SK-N-SH (cell line): ENCODE measurements around the gene PCYT1A.

Source experiments
- CTCF ChIP-seq: fragments of 200-600 bp; sonication (generic); IDR thresholded peaks from 2 replicates; pipeline ENCODE4 v1.6.1; 2017; ENCODE audit warnings: antibody characterized with exemption, mild to moderate bottlenecking, moderate library complexity
- POLR2AphosphoS5 ChIP-seq: IDR thresholded peaks from 2 replicates; pipeline ENCODE4 v1.6.1; 2012; ENCODE audit warnings: low read depth, low read length
- REST ChIP-seq: IDR thresholded peaks from 2 replicates; pipeline ENCODE4 v1.6.1; 2012; ENCODE audit warnings: mild to moderate bottlenecking, low read depth, low read length, moderate library complexity
- RFX5 ChIP-seq: IDR thresholded peaks from 2 replicates; pipeline ENCODE4 v1.6.1; 2012; ENCODE audit warnings: mild to moderate bottlenecking, improper control_type of control experiment, low read length
- RXRA ChIP-seq: IDR thresholded peaks from 2 replicates; pipeline ENCODE4 v1.4.0; 2012; ENCODE audit warnings: low read depth, mild to moderate bottlenecking, borderline replicate concordance
- TAF1 ChIP-seq: IDR thresholded peaks from 2 replicates; pipeline ENCODE4 v1.6.1; 2012; ENCODE audit warnings: low read depth, mild to moderate bottlenecking, low read length, moderate library complexity, borderline replicate concordance
- YY1 ChIP-seq: IDR thresholded peaks from 2 replicates; pipeline ENCODE4 v1.4.0; 2012; ENCODE audit warnings: low read depth, mild to moderate bottlenecking

DNA sequence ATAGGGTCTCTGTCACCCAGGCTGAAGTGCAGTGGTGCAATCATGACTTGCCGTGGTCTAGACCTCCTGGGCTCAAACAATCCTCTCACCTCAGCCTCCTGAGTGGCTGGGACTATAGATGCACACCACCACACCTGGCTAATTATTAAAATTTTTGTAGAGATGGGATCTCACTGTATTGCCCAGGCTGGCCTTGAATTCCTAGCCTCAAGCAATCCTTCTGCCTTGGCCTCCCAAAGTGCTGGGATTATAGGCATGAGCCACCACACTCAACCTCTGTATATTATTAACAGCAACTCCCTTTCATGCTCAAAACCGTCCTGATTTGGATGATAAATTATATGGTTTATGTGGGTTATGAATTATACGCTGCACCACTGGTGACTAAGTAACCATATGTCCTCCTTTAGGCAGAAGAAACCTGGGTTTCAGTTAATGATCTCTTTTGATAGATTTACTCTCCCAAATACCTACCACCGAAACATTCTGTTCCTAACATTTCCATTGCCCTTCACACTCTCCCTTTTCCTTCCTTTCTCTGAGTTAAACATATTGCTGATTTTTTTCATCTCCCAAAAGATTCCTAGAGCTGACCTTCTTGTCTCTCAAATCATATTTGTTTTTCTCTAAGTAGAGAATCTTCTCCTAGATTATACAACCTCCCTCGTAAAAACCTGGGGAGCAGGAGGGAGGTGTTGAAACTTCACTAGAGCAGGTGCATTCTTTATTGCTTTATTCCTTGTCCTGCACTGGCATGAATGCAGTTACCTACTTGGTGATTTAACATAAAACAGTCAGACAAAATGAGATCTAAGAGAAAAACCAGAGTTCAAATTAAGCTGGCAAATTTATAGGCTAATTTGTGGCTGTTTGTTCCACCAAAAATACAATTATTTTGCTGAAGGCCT is 32.9 kb downstream of the PCYT1A start:
- TF ChIP-seq REST (no peak), CTCF (no peak), RFX5 (no peak), RXRA (no peak), YY1 (no peak), POLR2AphosphoS5 (no peak), TAF1 (no peak)
